ENCODE measurements around the gene ZDHHC5. TPM values are rescaled to one million over a fixed set of nuclear protein-coding genes. Genes with fewer than 3 reads are reported as not detected.

The ZDHHC5 gene
- total and polyA plus RNA-seq, 2 of the 13 experiments (the other 11 are each of a cell fraction or from before 2014, with no cell fraction given): 26.6 to 34.0 TPM

DNA sequence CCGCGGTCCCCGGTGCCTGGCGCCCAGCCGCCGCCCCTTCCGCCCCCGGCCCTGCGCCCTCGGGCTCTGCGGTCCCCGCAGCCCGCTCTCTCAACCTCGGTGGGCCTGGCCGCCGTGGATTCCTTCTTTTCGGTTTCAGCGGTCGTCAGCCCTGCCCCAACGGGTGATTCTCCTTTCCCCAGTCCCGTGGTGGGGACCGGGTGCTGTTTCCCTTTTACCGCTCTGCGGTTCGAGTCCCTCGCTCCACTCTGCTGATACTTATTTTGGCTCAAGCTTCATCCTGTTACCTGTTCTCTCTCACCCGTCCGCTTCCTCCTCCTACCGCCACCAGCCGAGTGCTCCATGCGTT lies 494 bp downstream of the ZDHHC5 start (continued):
- TF ChIP-seq RBAK (CRISPR knock-in tag; IDR thresholded peaks at IDR 0.05): no peak
- TF ChIP-seq TOE1 (CRISPR knock-in tag; IDR thresholded peaks at IDR 0.05): no peak
- TF ChIP-seq, protein P1, sequence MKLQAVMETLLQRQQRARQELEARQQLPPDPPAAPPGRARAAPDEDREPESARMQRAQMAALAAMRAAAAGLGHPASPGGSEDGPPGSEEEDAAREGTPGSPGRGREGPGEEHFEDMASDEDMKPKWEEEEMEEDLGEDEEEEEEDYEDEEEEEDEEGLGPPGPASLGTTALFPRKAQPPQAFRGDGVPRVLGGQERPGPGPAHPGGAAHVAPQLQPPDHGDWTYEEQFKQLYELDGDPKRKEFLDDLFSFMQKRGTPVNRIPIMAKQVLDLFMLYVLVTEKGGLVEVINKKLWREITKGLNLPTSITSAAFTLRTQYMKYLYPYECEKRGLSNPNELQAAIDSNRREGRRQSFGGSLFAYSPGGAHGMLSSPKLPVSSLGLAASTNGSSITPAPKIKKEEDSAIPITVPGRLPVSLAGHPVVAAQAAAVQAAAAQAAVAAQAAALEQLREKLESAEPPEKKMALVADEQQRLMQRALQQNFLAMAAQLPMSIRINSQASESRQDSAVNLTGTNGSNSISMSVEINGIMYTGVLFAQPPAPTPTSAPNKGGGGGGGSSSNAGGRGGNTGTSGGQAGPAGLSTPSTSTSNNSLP (IDR thresholded peaks at IDR 0.05; ENCODE audit: low read depth, low read length): no peak
- no peak for TF ChIP-seq PHF21A (CRISPR knock-in tag; IDR thresholded peaks at IDR 0.05)
- TF ChIP-seq, protein P2, sequence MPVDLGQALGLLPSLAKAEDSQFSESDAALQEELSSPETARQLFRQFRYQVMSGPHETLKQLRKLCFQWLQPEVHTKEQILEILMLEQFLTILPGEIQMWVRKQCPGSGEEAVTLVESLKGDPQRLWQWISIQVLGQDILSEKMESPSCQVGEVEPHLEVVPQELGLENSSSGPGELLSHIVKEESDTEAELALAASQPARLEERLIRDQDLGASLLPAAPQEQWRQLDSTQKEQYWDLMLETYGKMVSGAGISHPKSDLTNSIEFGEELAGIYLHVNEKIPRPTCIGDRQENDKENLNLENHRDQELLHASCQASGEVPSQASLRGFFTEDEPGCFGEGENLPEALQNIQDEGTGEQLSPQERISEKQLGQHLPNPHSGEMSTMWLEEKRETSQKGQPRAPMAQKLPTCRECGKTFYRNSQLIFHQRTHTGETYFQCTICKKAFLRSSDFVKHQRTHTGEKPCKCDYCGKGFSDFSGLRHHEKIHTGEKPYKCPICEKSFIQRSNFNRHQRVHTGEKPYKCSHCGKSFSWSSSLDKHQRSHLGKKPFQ (CRISPR knock-in tag; IDR thresholded peaks at IDR 0.05; ENCODE audit: insufficient replicate concordance): peak; percentile 41
- TF ChIP-seq ZNF282 (IDR thresholded peaks at IDR 0.05; ENCODE audit: partially characterized antibody): no peak
- TF ChIP-seq MTA1 (CRISPR knock-in tag; IDR thresholded peaks at IDR 0.05; ENCODE audit: borderline replicate concordance): no peak
- TF ChIP-seq, protein P3, sequence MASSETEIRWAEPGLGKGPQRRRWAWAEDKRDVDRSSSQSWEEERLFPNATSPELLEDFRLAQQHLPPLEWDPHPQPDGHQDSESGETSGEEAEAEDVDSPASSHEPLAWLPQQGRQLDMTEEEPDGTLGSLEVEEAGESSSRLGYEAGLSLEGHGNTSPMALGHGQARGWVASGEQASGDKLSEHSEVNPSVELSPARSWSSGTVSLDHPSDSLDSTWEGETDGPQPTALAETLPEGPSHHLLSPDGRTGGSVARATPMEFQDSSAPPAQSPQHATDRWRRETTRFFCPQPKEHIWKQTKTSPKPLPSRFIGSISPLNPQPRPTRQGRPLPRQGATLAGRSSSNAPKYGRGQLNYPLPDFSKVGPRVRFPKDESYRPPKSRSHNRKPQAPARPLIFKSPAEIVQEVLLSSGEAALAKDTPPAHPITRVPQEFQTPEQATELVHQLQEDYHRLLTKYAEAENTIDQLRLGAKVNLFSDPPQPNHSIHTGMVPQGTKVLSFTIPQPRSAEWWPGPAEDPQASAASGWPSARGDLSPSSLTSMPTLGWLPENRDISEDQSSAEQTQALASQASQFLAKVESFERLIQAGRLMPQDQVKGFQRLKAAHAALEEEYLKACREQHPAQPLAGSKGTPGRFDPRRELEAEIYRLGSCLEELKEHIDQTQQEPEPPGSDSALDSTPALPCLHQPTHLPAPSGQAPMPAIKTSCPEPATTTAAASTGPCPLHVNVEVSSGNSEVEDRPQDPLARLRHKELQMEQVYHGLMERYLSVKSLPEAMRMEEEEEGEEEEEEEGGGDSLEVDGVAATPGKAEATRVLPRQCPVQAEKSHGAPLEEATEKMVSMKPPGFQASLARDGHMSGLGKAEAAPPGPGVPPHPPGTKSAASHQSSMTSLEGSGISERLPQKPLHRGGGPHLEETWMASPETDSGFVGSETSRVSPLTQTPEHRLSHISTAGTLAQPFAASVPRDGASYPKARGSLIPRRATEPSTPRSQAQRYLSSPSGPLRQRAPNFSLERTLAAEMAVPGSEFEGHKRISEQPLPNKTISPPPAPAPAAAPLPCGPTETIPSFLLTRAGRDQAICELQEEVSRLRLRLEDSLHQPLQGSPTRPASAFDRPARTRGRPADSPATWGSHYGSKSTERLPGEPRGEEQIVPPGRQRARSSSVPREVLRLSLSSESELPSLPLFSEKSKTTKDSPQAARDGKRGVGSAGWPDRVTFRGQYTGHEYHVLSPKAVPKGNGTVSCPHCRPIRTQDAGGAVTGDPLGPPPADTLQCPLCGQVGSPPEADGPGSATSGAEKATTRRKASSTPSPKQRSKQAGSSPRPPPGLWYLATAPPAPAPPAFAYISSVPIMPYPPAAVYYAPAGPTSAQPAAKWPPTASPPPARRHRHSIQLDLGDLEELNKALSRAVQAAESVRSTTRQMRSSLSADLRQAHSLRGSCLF (CRISPR knock-in tag; IDR thresholded peaks at IDR 0.05; ENCODE audit: borderline replicate concordance): no peak
- no peak for TF ChIP-seq ZNF772 (CRISPR knock-in tag; IDR thresholded peaks at IDR 0.05)
- TF ChIP-seq JUN (CRISPR knock-in tag; IDR thresholded peaks at IDR 0.05): no peak
- TF ChIP-seq, protein P4, sequence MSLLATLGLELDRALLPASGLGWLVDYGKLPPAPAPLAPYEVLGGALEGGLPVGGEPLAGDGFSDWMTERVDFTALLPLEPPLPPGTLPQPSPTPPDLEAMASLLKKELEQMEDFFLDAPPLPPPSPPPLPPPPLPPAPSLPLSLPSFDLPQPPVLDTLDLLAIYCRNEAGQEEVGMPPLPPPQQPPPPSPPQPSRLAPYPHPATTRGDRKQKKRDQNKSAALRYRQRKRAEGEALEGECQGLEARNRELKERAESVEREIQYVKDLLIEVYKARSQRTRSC (CRISPR knock-in tag; IDR thresholded peaks at IDR 0.05; ENCODE audit: low read depth): no peak
- no peak for TF ChIP-seq ZFP82 (CRISPR knock-in tag; IDR thresholded peaks at IDR 0.05; ENCODE audit: borderline replicate concordance)
- TF ChIP-seq GLI4 (CRISPR knock-in tag; IDR thresholded peaks at IDR 0.05; ENCODE audit: borderline replicate concordance): peak; percentile 82; the same call in 1 of the 2 replicates
- no peak for TF ChIP-seq TBP (CRISPR knock-in tag; IDR thresholded peaks at IDR 0.05)
- no peak for TF ChIP-seq PCBP2 (optimal IDR thresholded peaks at IDR 0.05; ENCODE audit: low read depth, low read length, poor library complexity, severe bottlenecking)
- no peak for TF ChIP-seq RXRA (CRISPR knock-in tag; IDR thresholded peaks at IDR 0.05)
- TF ChIP-seq, protein P5, sequence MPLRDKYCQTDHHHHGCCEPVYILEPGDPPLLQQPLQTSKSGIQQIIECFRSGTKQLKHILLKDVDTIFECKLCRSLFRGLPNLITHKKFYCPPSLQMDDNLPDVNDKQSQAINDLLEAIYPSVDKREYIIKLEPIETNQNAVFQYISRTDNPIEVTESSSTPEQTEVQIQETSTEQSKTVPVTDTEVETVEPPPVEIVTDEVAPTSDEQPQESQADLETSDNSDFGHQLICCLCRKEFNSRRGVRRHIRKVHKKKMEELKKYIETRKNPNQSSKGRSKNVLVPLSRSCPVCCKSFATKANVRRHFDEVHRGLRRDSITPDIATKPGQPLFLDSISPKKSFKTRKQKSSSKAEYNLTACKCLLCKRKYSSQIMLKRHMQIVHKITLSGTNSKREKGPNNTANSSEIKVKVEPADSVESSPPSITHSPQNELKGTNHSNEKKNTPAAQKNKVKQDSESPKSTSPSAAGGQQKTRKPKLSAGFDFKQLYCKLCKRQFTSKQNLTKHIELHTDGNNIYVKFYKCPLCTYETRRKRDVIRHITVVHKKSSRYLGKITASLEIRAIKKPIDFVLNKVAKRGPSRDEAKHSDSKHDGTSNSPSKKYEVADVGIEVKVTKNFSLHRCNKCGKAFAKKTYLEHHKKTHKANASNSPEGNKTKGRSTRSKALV (CRISPR knock-in tag; IDR thresholded peaks at IDR 0.05): no peak
